HepG2 (cell line): ENCODE results near the gene ALK. TPM values are rescaled to one million over a fixed set of nuclear protein-coding genes. Genes with fewer than 3 reads are reported as not detected.

ENCODE experiments used
- ATAC-seq: fragments of 200-7000 bp; cut with Tn5 transposase; 3 replicates; pipeline ENCODE4 v1.9.1; 2020; ENCODE audit warnings: mild to moderate bottlenecking, moderate library complexity
- BruUV-seq: library from RNA; stranded (reverse); fragments of 400-500 nt; replicated peaks from 2 replicates; lab custom pipeline; 2021; lab: Mats Ljungman, UMichigan
- CTCF ChIA-PET: fragments of 300-600 bp; formaldehyde crosslinking; extraction: SDS; loops from one replicate; lab custom pipeline; 2021; ENCODE audit warnings: low total read pairs, inconsistent platforms, low intra/inter-chr PET ratio; lab: Yijun Ruan, JAX
- POLR2A ChIA-PET: fragments of 350-600 bp; sonication (Branson Sonifier 250); formaldehyde crosslinking; loops from one replicate; lab custom pipeline; 2020; ENCODE audit warnings: antibody characterized with exemption, inconsistent platforms; lab: Yijun Ruan, JAX
- DNase-seq: peaks from one replicate; pipeline ENCODE4 v3.0.0-alpha.2; 2015; ENCODE audit warnings: low spot score
- FAIRE-seq: peaks from 3 replicates; lab custom pipeline; 2011; peaks lifted over from hg19 to GRCh38; lab: Jason Lieb, UNC
- H2AFZ ChIP-seq: one replicate; pipeline ENCODE4 v1.6.1; 2011; ENCODE audit warnings: low read length, inconsistent platforms
- H3K27ac ChIP-seq: fragments of 300-600 bp; 3 replicates; pipeline ENCODE4 v1.8.0; 2011; ENCODE audit warnings: mixed run types, mild to moderate bottlenecking, mixed read lengths, low read length, inconsistent platforms; ENCODE audit not compliant: insufficient read depth; ENCODE audit errors: extremely low read length
- H3K27me3 ChIP-seq, 2 experiments: fragments of 200-600 bp in 1 of 2; 2 replicates in 1 of 2; 3 replicates in 1 of 2; pipeline versions ENCODE4 v1.6.0 to v1.8.0; 2011; ENCODE audit warnings: low read length in 2 of 2, mild to moderate bottlenecking in 2 of 2, moderate library complexity in 2 of 2, inconsistent platforms in 1 of 2; ENCODE audit not compliant: insufficient read depth in 2 of 2, control insufficient read depth in 1 of 2
- H3K36me3 ChIP-seq, 2 experiments: fragments of 200-600 bp in 1 of 2; replicated peaks in 1 of 2; 2 replicates in 1 of 2; 3 replicates in 1 of 2; pipeline versions ENCODE4 v1.5.1 to v1.8.0; 2011; ENCODE audit warnings: low read length in 2 of 2, inconsistent platforms in 1 of 2; ENCODE audit not compliant: insufficient read depth in 2 of 2, control insufficient read depth in 1 of 2
- H3K4me1 ChIP-seq: 2 replicates; pipeline ENCODE4 v1.5.1; 2012; ENCODE audit warnings: low read length, inconsistent platforms; ENCODE audit not compliant: insufficient read depth
- H3K4me2 ChIP-seq: 2 replicates; pipeline ENCODE4 v1.6.0; 2011; ENCODE audit warnings: low read depth, low read length, inconsistent platforms
- H3K4me3 ChIP-seq, 3 experiments: fragments of 200-600 bp in 1 of 3; sonication (generic), shearing (Covaris generic) in 1 of 3; replicated peaks in 1 of 3; 2 replicates each; pipeline ENCODE4 v1.5.1; 2011 to 2016; ENCODE audit warnings: low read length in 3 of 3, inconsistent platforms in 2 of 3, low read depth in 2 of 3, mild to moderate bottlenecking in 2 of 3, control low read depth in 1 of 3, mixed read lengths in 1 of 3; ENCODE audit not compliant: insufficient read depth in 1 of 3
- H3K79me2 ChIP-seq: one replicate; pipeline ENCODE4 v1.6.1; 2011; ENCODE audit warnings: low read length, inconsistent platforms; ENCODE audit not compliant: insufficient read depth
- H3K9ac ChIP-seq: 2 replicates; pipeline ENCODE4 v1.6.0; 2011; ENCODE audit warnings: mild to moderate bottlenecking, low read depth, low read length, inconsistent platforms; ENCODE audit not compliant: insufficient read depth
- H3K9me3 ChIP-seq: 2 replicates; pipeline ENCODE4 v1.5.1; 2012; ENCODE audit warnings: mild to moderate bottlenecking, low read length
- H4K20me1 ChIP-seq: 2 replicates; pipeline ENCODE4 v1.6.0; 2011; ENCODE audit warnings: inconsistent platforms, mild to moderate bottlenecking, low read length, moderate library complexity; ENCODE audit not compliant: insufficient read depth
- ATF5 ChIP-seq: sonication (generic); formaldehyde crosslinking; IDR thresholded peaks from 2 replicates; pipeline ENCODE4 v1.4.0; 2020; ENCODE audit warnings: mild to moderate bottlenecking, low read depth, missing genetic modification reagents
- BCL6 ChIP-seq: IDR thresholded peaks from 2 replicates; pipeline ENCODE4 v1.6.1; 2016; ENCODE audit warnings: missing genetic modification reagents, missing compliant biosample characterization
- BCLAF1 ChIP-seq: fragments of 450-650 bp; IDR thresholded peaks from 2 replicates; pipeline ENCODE4 v1.6.1; 2017; ENCODE audit warnings: mild to moderate bottlenecking
- MAX ChIP-seq: IDR thresholded peaks from 2 replicates; pipeline ENCODE4 v1.6.1; 2012; ENCODE audit warnings: inconsistent platforms
- MEF2D ChIP-seq: sonication (generic); formaldehyde crosslinking; IDR thresholded peaks from 2 replicates; pipeline ENCODE4 v1.5.1; 2020; ENCODE audit warnings: mild to moderate bottlenecking, missing genetic modification reagents
- MEIS1 ChIP-seq: sonication (generic); formaldehyde crosslinking; IDR thresholded peaks from 2 replicates; pipeline ENCODE4 v1.9.0; 2021; ENCODE audit warnings: mild to moderate bottlenecking, missing genetic modification reagents, moderate library complexity, borderline replicate concordance
- NFE2L1 ChIP-seq: sonication (generic); formaldehyde crosslinking; IDR thresholded peaks from 2 replicates; pipeline ENCODE4 v1.4.0; 2020; ENCODE audit warnings: missing genetic modification reagents, mild to moderate bottlenecking, borderline replicate concordance
- SP4 ChIP-seq: sonication (generic); formaldehyde crosslinking; IDR thresholded peaks from 2 replicates; pipeline ENCODE4 v1.8.1; 2023; ENCODE audit warnings: mild to moderate bottlenecking, missing genetic modification reagents
- SRSF4 ChIP-seq: fragments of 200-400 bp; formaldehyde crosslinking; IDR thresholded peaks from one replicate; pipeline ENCODE4 v1.6.1; 2018; ENCODE audit warnings: mild to moderate bottlenecking, low read depth, low read length, moderate library complexity; ENCODE audit not compliant: poor library complexity, severe bottlenecking
- TBX2 ChIP-seq: sonication (generic); formaldehyde crosslinking; IDR thresholded peaks from 2 replicates; pipeline ENCODE4 v1.5.0; 2020; ENCODE audit warnings: missing genetic modification reagents, mild to moderate bottlenecking, borderline replicate concordance
- TIGD3 ChIP-seq: sonication (generic); formaldehyde crosslinking; IDR thresholded peaks from 2 replicates; pipeline ENCODE4 v1.5.1; 2020; ENCODE audit warnings: mild to moderate bottlenecking, missing genetic modification reagents, borderline replicate concordance
- YEATS4 ChIP-seq: sonication (generic); formaldehyde crosslinking; IDR thresholded peaks from 2 replicates; pipeline ENCODE4 v1.4.0; 2020; ENCODE audit warnings: missing genetic modification reagents, borderline replicate concordance
- ZFP91 ChIP-seq: sonication (generic); formaldehyde crosslinking; IDR thresholded peaks from 2 replicates; pipeline ENCODE4 v1.9.0; 2022; ENCODE audit warnings: missing genetic modification reagents, mild to moderate bottlenecking, borderline replicate concordance
- ZNF331 ChIP-seq: sonication (generic); formaldehyde crosslinking; IDR thresholded peaks from 2 replicates; pipeline ENCODE4 v1.4.0; 2020; ENCODE audit warnings: missing genetic modification reagents
- ZNF713 ChIP-seq: sonication (generic); formaldehyde crosslinking; IDR thresholded peaks from 2 replicates; pipeline ENCODE4 v1.4.0; 2020; ENCODE audit warnings: mild to moderate bottlenecking, missing genetic modification reagents
- ZSCAN30 ChIP-seq: sonication (generic); formaldehyde crosslinking; IDR thresholded peaks from 2 replicates; pipeline ENCODE4 v1.5.0; 2020; ENCODE audit warnings: mild to moderate bottlenecking, missing genetic modification reagents
- in situ Hi-C: cut with HindIII; loops from 2 replicates; pipeline ENCODE4 v1.10.0; 2017; ENCODE audit warnings: low pct_unique_long_range_greater_than_20kb; ENCODE audit not compliant: extremely low pct_ligation_motif_present
- intact Hi-C: fragments of 100-400 bp; cut with micrococcal nuclease; formaldehyde crosslinking; loops from one replicate; pipeline ENCODE4 v1.10.0; 2022; ENCODE audit not compliant: unreplicated experiment
- polyA plus RNA-seq, 8 experiments: library from polyadenylated mRNA; depleted of rRNA in 3 of 8; stranded (reverse) in 7 of 8; unstranded in 1 of 8; fragments of >200 nt; fragmentation: Illumina TruSeq in 4 of 8; extraction: Trizol in 4 of 8; gene quantifications; 2 replicates each; pipeline versions ENCODE4 v1.2.1 to v1.2.3, GENCODE V29; 2011 to 2016; ENCODE audit warnings: low read depth in 4 of 8, missing spikeins in 1 of 8, mixed read lengths in 1 of 8; ENCODE audit not compliant: insufficient read depth in 1 of 8
- total RNA-seq, 5 experiments: library from RNA; depleted of rRNA; stranded (reverse); fragments of >200 nt; fragmentation: Illumina TruSeq; extraction: Trizol; gene quantifications; 2 replicates each; pipeline ENCODE4 v1.2.3, GENCODE V29; 2016; ENCODE audit warnings: low read depth in 1 of 5

The ALK gene
- total and polyA plus RNA-seq, 2 of the 13 experiments (the other 11 are each of a cell fraction or from before 2014, with no cell fraction given), result not detected

- no TSS peak for BruUV-seq
- ATAC-seq (no peak), FAIRE-seq (no peak), DNase-seq (no peak)
- no peak overlapping the region for H3K27ac ChIP-seq
- no peak overlapping the region for H3K9ac ChIP-seq
- in situ Hi-C loops (no loop called here), intact Hi-C loops (no loop called here)
- no peaks in the 10 kb centered on the region for H3K4me1 ChIP-seq
- H3K4me2 ChIP-seq, result no peak overlapping the region
- H3K79me2 ChIP-seq, result no peaks in the 10 kb centered on the region
- H3K9me3 ChIP-seq, result no peaks in the 10 kb centered on the region
- peaks cover 0 to 11% of the 10 kb centered on the region in 2 experiments; a peak in 1 of 5 replicates for H3K27me3 ChIP-seq
- no peak for TF ChIP-seq TIGD3
- TF ChIP-seq MAX, result no peak
- no peak for TF ChIP-seq BCLAF1
- TF ChIP-seq MEIS1, result no peak
- TF ChIP-seq ZFP91 (CRISPR knock-in tag), result no peak
- TF ChIP-seq SP4 (CRISPR knock-in tag), result no peak
- TF ChIP-seq BCL6, result no peak
- TF ChIP-seq ZSCAN30 (CRISPR knock-in tag), result no peak
- no peak for TF ChIP-seq TBX2 (CRISPR knock-in tag)
- TF ChIP-seq YEATS4 (CRISPR knock-in tag), result no peak
- no peak for TF ChIP-seq ZNF713 (CRISPR knock-in tag)
- no peak for TF ChIP-seq SRSF4
- no peak for TF ChIP-seq ATF5
- no peak for TF ChIP-seq MEF2D (CRISPR knock-in tag)
- TF ChIP-seq ZNF331 (CRISPR knock-in tag), result no peak
- TF ChIP-seq NFE2L1, result no peak
- ChIA-PET CTCF (no interaction called here), POLR2A (no interaction called here)
- no peaks in the 10 kb centered on the region for H4K20me1 ChIP-seq
- no peaks in the 10 kb centered on the region for H3K36me3 ChIP-seq
- no peak overlapping the region for H3K4me3 ChIP-seq
- no peak overlapping the region for H2AFZ ChIP-seq
These were observed 359.1 kb downstream of the ALK start for GRCh38 chr2:29562319-29562718.
